BJ (cell line): Measurements from ENCODE around the gene RUNX1. TPM values are rescaled to one million over a fixed set of nuclear protein-coding genes. Genes with fewer than 3 reads are reported as not detected.

Experiments
- CTCF ChIA-PET: fragments of 350-600 bp; formaldehyde crosslinking; extraction: SDS; loops from one replicate; lab custom pipeline; 2021; ENCODE audit warnings: antibody characterized with exemption, inconsistent platforms; lab: Yijun Ruan, JAX
- POLR2A ChIA-PET: fragments of 300-600 bp; sonication (Branson Sonifier 250); formaldehyde crosslinking; extraction: SDS; loops from one replicate; lab custom pipeline; 2021; ENCODE audit warnings: antibody characterized with exemption; lab: Charles Lee
- DNase-seq: peaks from one replicate; pipeline ENCODE4 v3.0.0-alpha.2; 2011; ENCODE audit warnings: low read depth
- H3K27me3 ChIP-seq: 2 replicates; pipeline ENCODE4 v1.6.0; 2011; ENCODE audit warnings: low read length; ENCODE audit not compliant: control insufficient read depth, insufficient read depth
- H3K36me3 ChIP-seq: 2 replicates; pipeline ENCODE4 v1.5.1; 2011; ENCODE audit warnings: low read length; ENCODE audit not compliant: control insufficient read depth, insufficient read depth
- H3K4me3 ChIP-seq: 2 replicates; pipeline ENCODE4 v1.5.1; 2011; ENCODE audit warnings: low read depth, mild to moderate bottlenecking, control low read depth, low read length
- CTCF ChIP-seq: IDR thresholded peaks from 2 replicates; pipeline ENCODE4 v1.5.1; 2011; ENCODE audit warnings: low read depth, mild to moderate bottlenecking, control low read depth, inconsistent platforms, low read length, moderate library complexity; ENCODE audit not compliant: insufficient read depth
- polyA plus RNA-seq: library from polyadenylated mRNA; depleted of rRNA; stranded (reverse); fragments of >200 nt; gene quantifications from 2 replicates; pipeline ENCODE4 v1.2.3, GENCODE V29; 2011

RUNX1 gene
- polyA plus RNA-seq, 1 experiment, result 36.1 TPM

GRCh38 chr21:34865400-34866241 lies 183.5 kb downstream of the RUNX1 start:
- no peak for TF ChIP-seq CTCF
- Histone ChIP-seq H3K4me3 (no peak overlapping the region), H3K36me3 (peaks cover 63% of the 10 kb centered on the region), H3K27me3 (no peaks in the 10 kb centered on the region)
- ChIA-PET CTCF (no interaction called here), POLR2A (interaction anchor here (1.1 kb wide), 1 partner anchor 120 kb away, joined by 3 read pairs; no protein-coding TSS in a partner anchor)
- peak; percentile 50 for DNase-seq

GRCh38 chr21:34864370-34865149 lies 184.5 kb downstream of the RUNX1 start:
- DNase-seq, result no peak
- no peaks in the 10 kb centered on the region for H3K27me3 ChIP-seq
- peaks cover 55% of the 10 kb centered on the region for H3K36me3 ChIP-seq
- no peak for TF ChIP-seq CTCF
- H3K4me3 ChIP-seq, result no peak overlapping the region
- CTCF ChIA-PET, result interaction anchor here (0.6 kb wide), 1 partner anchor 216 kb away, joined by 3 read pairs; no protein-coding TSS in a partner anchor
- POLR2A ChIA-PET, result no interaction called here

- POLR2A ChIA-PET, result no interaction called here
- Histone ChIP-seq H3K4me3 (no peak overlapping the region), H3K36me3 (peaks cover 53% of the 10 kb centered on the region), H3K27me3 (no peaks in the 10 kb centered on the region)
- no peak for TF ChIP-seq CTCF
- CTCF ChIA-PET, result no interaction called here
- no peak for DNase-seq
These were observed 186.2 kb downstream of the RUNX1 start for GRCh38 chr21:34862951-34863350.

GRCh38 chr21:34861258-34861657 lies 187.8 kb downstream of the RUNX1 start:
- ChIA-PET CTCF (no interaction called here), POLR2A (no interaction called here)
- Histone ChIP-seq H3K27me3 (no peaks in the 10 kb centered on the region), H3K4me3 (no peak overlapping the region), H3K36me3 (peaks cover 56% of the 10 kb centered on the region)
- no peak for TF ChIP-seq CTCF
- no peak for DNase-seq

GRCh38 chr21:34859976-34860653 lies 189.0 kb downstream of the RUNX1 start:
- no peak for TF ChIP-seq CTCF
- ChIA-PET POLR2A (no interaction called here), CTCF (no interaction called here)
- DNase-seq, result no peak
- H3K36me3 ChIP-seq, result peaks cover 51% of the 10 kb centered on the region
- H3K4me3 ChIP-seq, result no peak overlapping the region
- H3K27me3 ChIP-seq, result no peaks in the 10 kb centered on the region
